Renal pelvis (tissue), 4 donors: ENCODE data around the gene FBXO10. TPM values are rescaled to one million over a fixed set of nuclear protein-coding genes. Genes with fewer than 3 reads are reported as not detected.
"Not testable (repeated sequence)": the region's sequence is repeated elsewhere in the genome, so short reads cannot be mapped to it uniquely, and the experiment has no call there.

Source experiments
- DNase-seq: peaks from one replicate; pipeline ENCODE4 v3.0.0-alpha.2; 2013
- polyA plus RNA-seq, 3 donors: library from polyadenylated mRNA; unstranded; fragments of 120-200 nt; gene quantifications; one replicate each; pipeline ENCODE4 v1.2.1, GENCODE V29; 2013; ENCODE audit not compliant: insufficient read length in 3 of 3

FBXO10 gene
- polyA plus RNA-seq, 3 donors, result 13.3 to 18.3 (median 13.8) TPM

- no peak for DNase-seq
Observed at GRCh38 chr9:37512437-37512836, 63.7 kb downstream of the FBXO10 start.

GRCh38 chr9:37511016-37512010 lies 64.9 kb downstream of the FBXO10 start:
- no peak for DNase-seq

- not testable (repeated sequence) for DNase-seq
Observed at GRCh38 chr9:37510053-37510452, 66.1 kb downstream of the FBXO10 start.

GRCh38 chr9:37509536-37509935 lies 66.6 kb downstream of the FBXO10 start:
- DNase-seq, result no peak

- no peak for DNase-seq
Observed at GRCh38 chr9:37508834-37509206, 67.4 kb downstream of the FBXO10 start.

GRCh38 chr9:37508135-37508833 lies 67.9 kb downstream of the FBXO10 start:
- no peak for DNase-seq

GRCh38 chr9:37507566-37508134 lies 68.5 kb downstream of the FBXO10 start:
- DNase-seq, result no peak

GRCh38 chr9:37504605-37505004 lies 71.6 kb downstream of the FBXO10 start:
- DNase-seq, result no peak

GRCh38 chr9:37503736-37504135 lies 72.4 kb downstream of the FBXO10 start:
- DNase-seq, result no peak

GRCh38 chr9:37501957-37502596 lies 74.1 kb downstream of the FBXO10 start:
- DNase-seq, result no peak

- no peak for DNase-seq
Observed at GRCh38 chr9:37499297-37499696, 76.9 kb downstream of the FBXO10 start.

GRCh38 chr9:37498457-37498856 lies 77.7 kb downstream of the FBXO10 start:
- no peak for DNase-seq

GRCh38 chr9:37497320-37497719 lies 78.9 kb downstream of the FBXO10 start:
- no peak for DNase-seq

GRCh38 chr9:37496020-37496419 lies 80.2 kb downstream of the FBXO10 start:
- DNase-seq, result no peak

GRCh38 chr9:37495571-37495970 lies 80.6 kb downstream of the FBXO10 start:
- no peak for DNase-seq

GRCh38 chr9:37491939-37492338 lies 84.2 kb downstream of the FBXO10 start:
- DNase-seq, result no peak

GRCh38 chr9:37486616-37487548 lies 89.3 kb downstream of the FBXO10 start:
- DNase-seq, result no peak

GRCh38 chr9:37486256-37486615 lies 89.9 kb downstream of the FBXO10 start:
- no peak for DNase-seq

- DNase-seq, result peak; percentile 91
Observed at GRCh38 chr9:37485389-37486255, 90.6 kb downstream of the FBXO10 start, which contains the start of gene POLR1E. POLR1E (plus strand) TSS chr9:37485948; CDS start chr9:37486048, 100 bp downstream.

GRCh38 chr9:37480759-37481158 lies 95.4 kb downstream of the FBXO10 start:
- DNase-seq, result no peak
